K562 (cell line): ENCODE results near the gene FBL. TPM values are rescaled to one million over a fixed set of nuclear protein-coding genes. Genes with fewer than 3 reads are reported as not detected.
A peak's percentile ranks its signal among the peaks of the same experiment; 100 is the strongest.

Source experiments
- ARNT ChIP-seq, 2 experiments: fragments of 450-650 bp; IDR thresholded peaks; 2 replicates each; pipeline ENCODE4 v1.6.1; 2016; ENCODE audit warnings: mild to moderate bottlenecking in 1 of 2
- CBX2 ChIP-seq: fragments of 200-600 bp; sonication (generic); IDR thresholded peaks from one replicate; pipeline ENCODE4 v1.6.1; 2012; ENCODE audit warnings: mild to moderate bottlenecking, low read length, inconsistent platforms; ENCODE audit not compliant: insufficient read depth, poor library complexity, severe bottlenecking
- FOXA1 ChIP-seq: fragments of 450-650 bp; IDR thresholded peaks from 2 replicates; pipeline ENCODE4 v1.6.1; 2016; ENCODE audit warnings: mild to moderate bottlenecking, borderline replicate concordance
- HNRNPL ChIP-seq: fragments of 200-400 bp; formaldehyde crosslinking; IDR thresholded peaks from 2 replicates; pipeline ENCODE4 v1.6.1; 2017; ENCODE audit warnings: low read depth, mild to moderate bottlenecking, low read length
- KAT7 ChIP-seq: sonication (generic); formaldehyde crosslinking; IDR thresholded peaks from 2 replicates; pipeline ENCODE4 v1.8.0; 2022; ENCODE audit warnings: missing genetic modification reagents, mild to moderate bottlenecking, borderline replicate concordance
- LCOR ChIP-seq: sonication (generic); formaldehyde crosslinking; IDR thresholded peaks from 2 replicates; pipeline ENCODE4 v1.8.0; 2022; ENCODE audit warnings: mild to moderate bottlenecking, missing genetic modification reagents
- MAZ ChIP-seq, 2 experiments: fragments of 450-650 bp in 1 of 2; sonication (generic) in 1 of 2; formaldehyde crosslinking; IDR thresholded peaks in 1 of 2; conservative IDR thresholded peaks in 1 of 2; 2 replicates each; pipeline versions ENCODE4 v1.4.0 to v1.5.0; 2020; ENCODE audit warnings: mild to moderate bottlenecking in 1 of 2, missing genetic modification reagents in 1 of 2
- MCM2 ChIP-seq: fragments of 450-650 bp; IDR thresholded peaks from 2 replicates; pipeline ENCODE4 v1.6.1; 2017; ENCODE audit warnings: low read depth, mild to moderate bottlenecking
- NCOA4 ChIP-seq: fragments of 450-650 bp; IDR thresholded peaks from 2 replicates; pipeline ENCODE4 v1.6.1; 2018; ENCODE audit warnings: mild to moderate bottlenecking; ENCODE audit not compliant: partially characterized antibody
- NFIX ChIP-seq: fragments of 250-450 bp; sonication (Bioruptor Pico); IDR thresholded peaks from 2 replicates; pipeline ENCODE4 v1.4.0; 2020; ENCODE audit warnings: low read depth, mild to moderate bottlenecking, moderate library complexity
- PRPF4 ChIP-seq: fragments of 200-400 bp; formaldehyde crosslinking; IDR thresholded peaks from one replicate; pipeline ENCODE4 v1.6.1; 2017; ENCODE audit warnings: low read length, low read depth, mild to moderate bottlenecking; ENCODE audit not compliant: insufficient read depth, poor library complexity, severe bottlenecking
- SREBF2 ChIP-seq: sonication (generic); formaldehyde crosslinking; IDR thresholded peaks from 2 replicates; pipeline ENCODE4 v1.4.0; 2020; ENCODE audit warnings: mild to moderate bottlenecking, missing genetic modification reagents
- ZNF124 ChIP-seq: sonication (generic); formaldehyde crosslinking; IDR thresholded peaks from 2 replicates; pipeline ENCODE4 v1.8.1; 2022; ENCODE audit warnings: missing genetic modification reagents
- ZNF507 ChIP-seq: conservative IDR thresholded peaks from 2 replicates; pipeline ENCODE4 v1.6.1; 2017; ENCODE audit warnings: missing genetic modification characterization, missing compliant biosample characterization
- polyA plus RNA-seq, 8 experiments: library from polyadenylated mRNA; depleted of rRNA in 4 of 8; stranded (reverse) in 5 of 8; unstranded in 3 of 8; fragments of >200 nt; fragmentation: Nextera tagmentation in 2 of 8; fragmentation: Illumina TruSeq in 1 of 8; extraction: Ambion mirVana in 2 of 8; extraction: Trizol in 1 of 8; gene quantifications; 2 replicates each; pipeline versions ENCODE4 v1.2.1 to v1.2.3, GENCODE V29; 2011 to 2014; ENCODE audit warnings: inconsistent platforms in 1 of 8, missing spikeins in 1 of 8
- total RNA-seq, 7 experiments: library from RNA; depleted of rRNA in 6 of 7; stranded (reverse); fragments of >200 nt in 6 of 7; fragmentation: Illumina TruSeq in 2 of 7; extraction: Trizol in 2 of 7; gene quantifications; 2 replicates each; pipeline versions ENCODE4 v1.2.1 to v1.2.3, GENCODE V29; 2011 to 2021; ENCODE audit warnings: low replicate concordance in 1 of 7
- TF ChIP-seq, protein P1 (sequence below): fragments of 250-450 bp; sonication (Bioruptor Pico); IDR thresholded peaks from 2 replicates; pipeline ENCODE4 v1.8.0; 2021; ENCODE audit warnings: borderline replicate concordance, mild to moderate bottlenecking, moderate library complexity; ENCODE audit not compliant: poor library complexity, severe bottlenecking
- TF ChIP-seq, protein P2 (sequence below): fragments of 250-450 bp; sonication (Bioruptor Pico); IDR thresholded peaks from 2 replicates; pipeline ENCODE4 v1.4.0; 2020; ENCODE audit warnings: mild to moderate bottlenecking, moderate library complexity
- TF ChIP-seq, protein P3 (sequence below): sonication (generic); IDR thresholded peaks from 2 replicates; pipeline ENCODE4 v1.6.1; 2016
- TF ChIP-seq, protein P4 (sequence below): IDR thresholded peaks from 2 replicates; pipeline ENCODE4 v1.6.1; 2012; ENCODE audit warnings: low read depth, low read length, improper control_type of control experiment, borderline replicate concordance
- TF ChIP-seq, protein P5 (sequence below): fragments of 450-650 bp; formaldehyde crosslinking; conservative IDR thresholded peaks from 2 replicates; pipeline ENCODE4 v1.4.0; 2022; ENCODE audit warnings: mild to moderate bottlenecking, missing genetic modification characterization

FBL gene
- total and polyA plus RNA-seq, 9 of the 15 experiments (the other 6 are each of a cell fraction or from before 2014, with no cell fraction given): 201 to 1,696 (median 696) TPM

DNA sequence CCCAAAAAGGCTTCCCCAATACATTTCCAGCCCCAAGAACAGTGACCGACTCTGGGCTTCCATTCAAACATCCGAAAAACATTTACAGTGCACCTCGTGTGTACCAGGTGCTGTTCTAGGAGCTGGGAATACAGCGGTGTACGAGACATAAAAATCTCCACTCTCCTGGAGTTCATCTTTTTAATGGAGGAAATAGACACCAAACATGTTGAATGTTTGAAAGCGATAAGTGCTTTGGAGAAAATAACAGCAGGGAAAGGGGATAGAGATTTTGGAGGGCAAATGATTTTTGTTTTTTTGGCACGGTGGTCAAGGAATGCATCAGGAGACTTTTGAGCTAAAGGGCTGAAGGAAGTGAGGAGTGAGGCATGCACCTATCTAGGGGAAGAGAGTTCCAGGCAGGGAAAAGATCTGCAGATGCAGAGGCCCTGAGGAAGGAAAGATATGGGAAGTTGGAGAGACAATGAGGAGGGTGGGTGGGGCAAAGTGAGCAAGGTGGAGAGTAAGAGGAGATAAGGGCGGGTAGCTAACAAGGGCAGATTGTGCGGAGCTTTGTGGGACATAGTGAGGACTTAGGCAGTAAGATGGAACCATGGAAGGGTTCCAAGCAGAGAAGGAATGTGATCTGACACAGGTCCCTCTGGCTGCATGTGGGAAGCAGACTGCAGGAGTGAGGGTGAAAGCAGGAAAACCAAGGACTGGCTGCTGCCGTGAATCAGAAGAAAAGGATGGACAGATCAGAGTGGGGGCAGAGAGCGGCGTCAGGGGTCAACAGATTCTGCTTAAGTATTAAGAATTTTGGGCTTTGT is 703 bp upstream of the FBL start (continued):
- TF ChIP-seq, protein P1, sequence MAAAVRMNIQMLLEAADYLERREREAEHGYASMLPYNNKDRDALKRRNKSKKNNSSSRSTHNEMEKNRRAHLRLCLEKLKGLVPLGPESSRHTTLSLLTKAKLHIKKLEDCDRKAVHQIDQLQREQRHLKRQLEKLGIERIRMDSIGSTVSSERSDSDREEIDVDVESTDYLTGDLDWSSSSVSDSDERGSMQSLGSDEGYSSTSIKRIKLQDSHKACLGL (CRISPR knock-in tag): no peak
- TF ChIP-seq, protein P2, sequence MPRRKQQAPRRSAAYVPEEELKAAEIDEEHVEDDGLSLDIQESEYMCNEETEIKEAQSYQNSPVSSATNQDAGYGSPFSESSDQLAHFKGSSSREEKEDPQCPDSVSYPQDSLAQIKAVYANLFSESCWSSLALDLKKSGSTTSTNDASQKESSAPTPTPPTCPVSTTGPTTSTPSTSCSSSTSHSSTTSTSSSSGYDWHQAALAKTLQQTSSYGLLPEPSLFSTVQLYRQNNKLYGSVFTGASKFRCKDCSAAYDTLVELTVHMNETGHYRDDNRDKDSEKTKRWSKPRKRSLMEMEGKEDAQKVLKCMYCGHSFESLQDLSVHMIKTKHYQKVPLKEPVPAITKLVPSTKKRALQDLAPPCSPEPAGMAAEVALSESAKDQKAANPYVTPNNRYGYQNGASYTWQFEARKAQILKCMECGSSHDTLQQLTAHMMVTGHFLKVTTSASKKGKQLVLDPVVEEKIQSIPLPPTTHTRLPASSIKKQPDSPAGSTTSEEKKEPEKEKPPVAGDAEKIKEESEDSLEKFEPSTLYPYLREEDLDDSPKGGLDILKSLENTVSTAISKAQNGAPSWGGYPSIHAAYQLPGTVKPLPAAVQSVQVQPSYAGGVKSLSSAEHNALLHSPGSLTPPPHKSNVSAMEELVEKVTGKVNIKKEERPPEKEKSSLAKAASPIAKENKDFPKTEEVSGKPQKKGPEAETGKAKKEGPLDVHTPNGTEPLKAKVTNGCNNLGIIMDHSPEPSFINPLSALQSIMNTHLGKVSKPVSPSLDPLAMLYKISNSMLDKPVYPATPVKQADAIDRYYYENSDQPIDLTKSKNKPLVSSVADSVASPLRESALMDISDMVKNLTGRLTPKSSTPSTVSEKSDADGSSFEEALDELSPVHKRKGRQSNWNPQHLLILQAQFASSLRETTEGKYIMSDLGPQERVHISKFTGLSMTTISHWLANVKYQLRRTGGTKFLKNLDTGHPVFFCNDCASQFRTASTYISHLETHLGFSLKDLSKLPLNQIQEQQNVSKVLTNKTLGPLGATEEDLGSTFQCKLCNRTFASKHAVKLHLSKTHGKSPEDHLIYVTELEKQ: no peak
- TF ChIP-seq ARNT (IDR thresholded peaks at IDR 0.05) (peak; percentile 25 to 69; a peak in 1 of 4 replicates), NCOA4 (no peak), ZNF507 (tag) (no peak), MAZ (CRISPR knock-in tag; conservative IDR thresholded peaks at IDR 0.05 in 1 of 2, IDR thresholded peaks at IDR 0.05 in 1 of 2) (no peak; a peak in 1 of 4 replicates), FOXA1 (no peak), LCOR (CRISPR knock-in tag) (no peak; the same call in 1 of the 2 replicates), NFIX (CRISPR knock-in tag) (no peak), ZNF124 (CRISPR knock-in tag) (no peak), MCM2 (no peak), KAT7 (CRISPR knock-in tag) (no peak), HNRNPL (no peak), PRPF4 (no peak), CBX2 (no peak), SREBF2 (no peak)
- TF ChIP-seq, protein P3, sequence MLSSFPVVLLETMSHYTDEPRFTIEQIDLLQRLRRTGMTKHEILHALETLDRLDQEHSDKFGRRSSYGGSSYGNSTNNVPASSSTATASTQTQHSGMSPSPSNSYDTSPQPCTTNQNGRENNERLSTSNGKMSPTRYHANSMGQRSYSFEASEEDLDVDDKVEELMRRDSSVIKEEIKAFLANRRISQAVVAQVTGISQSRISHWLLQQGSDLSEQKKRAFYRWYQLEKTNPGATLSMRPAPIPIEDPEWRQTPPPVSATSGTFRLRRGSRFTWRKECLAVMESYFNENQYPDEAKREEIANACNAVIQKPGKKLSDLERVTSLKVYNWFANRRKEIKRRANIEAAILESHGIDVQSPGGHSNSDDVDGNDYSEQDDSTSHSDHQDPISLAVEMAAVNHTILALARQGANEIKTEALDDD: no peak
- TF ChIP-seq, protein P4, sequence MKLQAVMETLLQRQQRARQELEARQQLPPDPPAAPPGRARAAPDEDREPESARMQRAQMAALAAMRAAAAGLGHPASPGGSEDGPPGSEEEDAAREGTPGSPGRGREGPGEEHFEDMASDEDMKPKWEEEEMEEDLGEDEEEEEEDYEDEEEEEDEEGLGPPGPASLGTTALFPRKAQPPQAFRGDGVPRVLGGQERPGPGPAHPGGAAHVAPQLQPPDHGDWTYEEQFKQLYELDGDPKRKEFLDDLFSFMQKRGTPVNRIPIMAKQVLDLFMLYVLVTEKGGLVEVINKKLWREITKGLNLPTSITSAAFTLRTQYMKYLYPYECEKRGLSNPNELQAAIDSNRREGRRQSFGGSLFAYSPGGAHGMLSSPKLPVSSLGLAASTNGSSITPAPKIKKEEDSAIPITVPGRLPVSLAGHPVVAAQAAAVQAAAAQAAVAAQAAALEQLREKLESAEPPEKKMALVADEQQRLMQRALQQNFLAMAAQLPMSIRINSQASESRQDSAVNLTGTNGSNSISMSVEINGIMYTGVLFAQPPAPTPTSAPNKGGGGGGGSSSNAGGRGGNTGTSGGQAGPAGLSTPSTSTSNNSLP: no peak
- TF ChIP-seq, protein P5, sequence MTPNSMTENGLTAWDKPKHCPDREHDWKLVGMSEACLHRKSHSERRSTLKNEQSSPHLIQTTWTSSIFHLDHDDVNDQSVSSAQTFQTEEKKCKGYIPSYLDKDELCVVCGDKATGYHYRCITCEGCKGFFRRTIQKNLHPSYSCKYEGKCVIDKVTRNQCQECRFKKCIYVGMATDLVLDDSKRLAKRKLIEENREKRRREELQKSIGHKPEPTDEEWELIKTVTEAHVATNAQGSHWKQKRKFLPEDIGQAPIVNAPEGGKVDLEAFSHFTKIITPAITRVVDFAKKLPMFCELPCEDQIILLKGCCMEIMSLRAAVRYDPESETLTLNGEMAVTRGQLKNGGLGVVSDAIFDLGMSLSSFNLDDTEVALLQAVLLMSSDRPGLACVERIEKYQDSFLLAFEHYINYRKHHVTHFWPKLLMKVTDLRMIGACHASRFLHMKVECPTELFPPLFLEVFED: 0 out of 2 replicates have a peak, but pooled peaks have one; percentile 26
